HepG2 (cell line): ENCODE results near the gene CUEDC2. TPM values are rescaled to one million over a fixed set of nuclear protein-coding genes. Genes with fewer than 3 reads are reported as not detected.

Experiments used
- ASH2L ChIP-seq: fragments of 300-600, 200-600 bp; sonication (generic); IDR thresholded peaks from 2 replicates; pipeline ENCODE4 v1.7.0; 2017; ENCODE audit warnings: low read depth, mild to moderate bottlenecking, moderate library complexity, mixed read lengths, low read length; ENCODE audit not compliant: insufficient read length
- CEBPZ ChIP-seq: IDR thresholded peaks from 2 replicates; pipeline ENCODE4 v1.6.1; 2012; ENCODE audit warnings: low read length, improper control_type of control experiment
- ETS1 ChIP-seq: sonication (generic); formaldehyde crosslinking; IDR thresholded peaks from 2 replicates; pipeline ENCODE4 v1.4.0; 2020; ENCODE audit warnings: missing genetic modification reagents
- FOXP4 ChIP-seq: sonication (generic); formaldehyde crosslinking; IDR thresholded peaks from 2 replicates; pipeline ENCODE4 v1.4.0; 2020; ENCODE audit warnings: missing genetic modification reagents
- GMEB2 ChIP-seq: IDR thresholded peaks from 2 replicates; pipeline ENCODE4 v1.6.1; 2016; ENCODE audit warnings: missing biosample characterization, missing genetic modification reagents, low read depth
- HNRNPUL1 ChIP-seq: fragments of 200-400 bp; formaldehyde crosslinking; IDR thresholded peaks from 2 replicates; pipeline ENCODE4 v1.6.1; 2017; ENCODE audit warnings: low read depth, mild to moderate bottlenecking, low read length, moderate library complexity
- KAT8 ChIP-seq: IDR thresholded peaks from 2 replicates; pipeline ENCODE4 v1.6.1; 2016; ENCODE audit warnings: missing genetic modification reagents, missing compliant biosample characterization
- NR0B2 ChIP-seq: sonication (generic); formaldehyde crosslinking; IDR thresholded peaks from 2 replicates; pipeline ENCODE4 v1.4.0; 2020; ENCODE audit warnings: mild to moderate bottlenecking, missing genetic modification reagents
- RAD51 ChIP-seq: fragments of 450-650 bp; IDR thresholded peaks from 2 replicates; pipeline ENCODE4 v1.6.1; 2016; ENCODE audit warnings: borderline replicate concordance
- RORA ChIP-seq: sonication (generic); formaldehyde crosslinking; IDR thresholded peaks from 2 replicates; pipeline ENCODE4 v1.5.0; 2020; ENCODE audit warnings: mild to moderate bottlenecking, missing genetic modification reagents, moderate library complexity
- TEAD3 ChIP-seq: optimal IDR thresholded peaks from 2 replicates; pipeline ENCODE3; 2016; ENCODE audit warnings: borderline replicate concordance
- ZFYVE20 ChIP-seq: sonication (generic); formaldehyde crosslinking; IDR thresholded peaks from 2 replicates; pipeline ENCODE4 v1.8.0; 2023; ENCODE audit warnings: low read depth, mild to moderate bottlenecking, moderate library complexity, missing genetic modification reagents, borderline replicate concordance
- ZNF160 ChIP-seq: sonication (generic); formaldehyde crosslinking; IDR thresholded peaks from 2 replicates; pipeline ENCODE4 v1.8.0; 2022; ENCODE audit warnings: mild to moderate bottlenecking, inconsistent platforms, missing genetic modification reagents
- ZNF24 ChIP-seq: fragments of 450-650 bp; IDR thresholded peaks from 2 replicates; pipeline ENCODE4 v1.6.1; 2017; ENCODE audit warnings: antibody characterized with exemption, mild to moderate bottlenecking
- ZNF350 ChIP-seq: sonication (generic); formaldehyde crosslinking; IDR thresholded peaks from 2 replicates; pipeline ENCODE4 v1.4.0; 2020; ENCODE audit warnings: mild to moderate bottlenecking, low read depth, missing genetic modification reagents, borderline replicate concordance
- ZNF510 ChIP-seq: sonication (generic); formaldehyde crosslinking; IDR thresholded peaks from 2 replicates; pipeline ENCODE4 v1.4.0; 2020; ENCODE audit warnings: low read depth, mild to moderate bottlenecking, missing genetic modification reagents
- ZNF570 ChIP-seq: sonication (generic); formaldehyde crosslinking; IDR thresholded peaks from 2 replicates; pipeline ENCODE4 v1.4.0; 2020; ENCODE audit warnings: mild to moderate bottlenecking, missing genetic modification reagents, borderline replicate concordance
- ZNF629 ChIP-seq: sonication (generic); formaldehyde crosslinking; conservative IDR thresholded peaks from 2 replicates; pipeline ENCODE4 v1.5.0; 2020; ENCODE audit warnings: missing genetic modification reagents
- ZNF7 ChIP-seq: IDR thresholded peaks from 2 replicates; pipeline ENCODE4 v1.6.1; 2016; ENCODE audit warnings: missing biosample characterization, missing genetic modification reagents
- polyA plus RNA-seq, 8 experiments: library from polyadenylated mRNA; depleted of rRNA in 3 of 8; stranded (reverse) in 7 of 8; unstranded in 1 of 8; fragments of >200 nt; fragmentation: Illumina TruSeq in 4 of 8; extraction: Trizol in 4 of 8; gene quantifications; 2 replicates each; pipeline versions ENCODE4 v1.2.1 to v1.2.3, GENCODE V29; 2011 to 2016; ENCODE audit warnings: low read depth in 4 of 8, missing spikeins in 1 of 8, mixed read lengths in 1 of 8; ENCODE audit not compliant: insufficient read depth in 1 of 8
- total RNA-seq, 5 experiments: library from RNA; depleted of rRNA; stranded (reverse); fragments of >200 nt; fragmentation: Illumina TruSeq; extraction: Trizol; gene quantifications; 2 replicates each; pipeline ENCODE4 v1.2.3, GENCODE V29; 2016; ENCODE audit warnings: low read depth in 1 of 5

The CUEDC2 gene
- total and polyA plus RNA-seq, 2 of the 13 experiments (the other 11 are each of a cell fraction or from before 2014, with no cell fraction given) = 13.1 to 18.4 TPM

GRCh38 chr10:102419269-102420180 lies 12.8 kb downstream of the CUEDC2 start (continued):
- TF ChIP-seq ZNF570 (CRISPR knock-in tag) (no peak), NR0B2 (no peak; the same call in 1 of the 2 replicates), ZNF350 (no peak), FOXP4 (CRISPR knock-in tag) (peak; percentile 32; the same call in 1 of the 2 replicates), HNRNPUL1 (no peak), ZNF7 (CRISPR knock-in tag) (no peak), ZNF510 (no peak), ETS1 (CRISPR knock-in tag) (no peak; the same call in 1 of the 2 replicates), ZNF24 (no peak), ZNF629 (CRISPR knock-in tag) (peak; percentile 83), GMEB2 (CRISPR knock-in tag) (no peak), RAD51 (no peak), TEAD3 (peak; percentile 34), ZFYVE20 (CRISPR knock-in tag) (no peak), ASH2L (no peak), ZNF160 (CRISPR knock-in tag) (no peak), KAT8 (no peak), CEBPZ (no peak), RORA (CRISPR knock-in tag) (no peak)
